AG10803 (cell line): Measurements from ENCODE around the gene MMAB.

Source experiments
- DNase-seq: peaks from one replicate; pipeline ENCODE4 v3.0.0; 2010; ENCODE audit warnings: low read depth
- H3K4me3 ChIP-seq: 2 replicates; pipeline ENCODE4 v1.5.1; 2011; ENCODE audit warnings: mild to moderate bottlenecking, low read length, control low read depth
- TF ChIP-seq, protein P1 (sequence below): conservative IDR thresholded peaks from 2 replicates; pipeline ENCODE4 v1.5.1; 2011; ENCODE audit warnings: mild to moderate bottlenecking, low read length, control low read depth, inconsistent platforms

Gene MMAB

DNA sequence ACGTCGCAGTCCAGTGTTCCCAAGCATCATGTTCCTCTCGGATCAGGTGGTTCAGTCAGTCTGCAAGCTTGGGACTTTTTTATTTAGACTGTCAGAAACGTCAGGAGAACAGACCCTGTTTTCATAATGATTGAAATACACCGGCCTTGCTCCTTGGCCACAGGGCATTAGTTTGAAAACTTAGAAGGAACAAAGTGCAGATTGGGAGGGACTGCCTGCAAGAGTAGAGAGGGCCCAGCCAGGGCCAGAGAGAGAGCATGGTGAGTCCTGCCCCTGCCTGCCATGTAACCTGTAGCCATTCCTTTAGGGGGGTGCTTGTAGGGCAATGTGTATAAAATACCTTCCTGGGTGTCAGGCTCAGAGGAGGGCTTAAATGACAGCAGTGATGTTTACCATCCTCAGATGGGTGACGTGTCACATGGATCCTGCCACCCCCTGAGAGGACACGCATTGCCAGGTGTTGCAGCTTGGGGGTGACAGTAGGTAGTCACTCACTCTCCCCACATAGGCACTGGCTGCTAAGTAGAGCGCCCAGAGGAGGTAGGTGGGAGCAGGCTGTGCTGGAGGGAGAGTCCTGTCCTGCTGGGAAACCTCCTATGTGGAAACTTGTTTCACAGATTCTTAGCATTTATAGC lies 45.7 kb downstream of the MMAB start:
- no peak overlapping the region for H3K4me3 ChIP-seq
- DNase-seq, result no peak
- TF ChIP-seq, protein P1, sequence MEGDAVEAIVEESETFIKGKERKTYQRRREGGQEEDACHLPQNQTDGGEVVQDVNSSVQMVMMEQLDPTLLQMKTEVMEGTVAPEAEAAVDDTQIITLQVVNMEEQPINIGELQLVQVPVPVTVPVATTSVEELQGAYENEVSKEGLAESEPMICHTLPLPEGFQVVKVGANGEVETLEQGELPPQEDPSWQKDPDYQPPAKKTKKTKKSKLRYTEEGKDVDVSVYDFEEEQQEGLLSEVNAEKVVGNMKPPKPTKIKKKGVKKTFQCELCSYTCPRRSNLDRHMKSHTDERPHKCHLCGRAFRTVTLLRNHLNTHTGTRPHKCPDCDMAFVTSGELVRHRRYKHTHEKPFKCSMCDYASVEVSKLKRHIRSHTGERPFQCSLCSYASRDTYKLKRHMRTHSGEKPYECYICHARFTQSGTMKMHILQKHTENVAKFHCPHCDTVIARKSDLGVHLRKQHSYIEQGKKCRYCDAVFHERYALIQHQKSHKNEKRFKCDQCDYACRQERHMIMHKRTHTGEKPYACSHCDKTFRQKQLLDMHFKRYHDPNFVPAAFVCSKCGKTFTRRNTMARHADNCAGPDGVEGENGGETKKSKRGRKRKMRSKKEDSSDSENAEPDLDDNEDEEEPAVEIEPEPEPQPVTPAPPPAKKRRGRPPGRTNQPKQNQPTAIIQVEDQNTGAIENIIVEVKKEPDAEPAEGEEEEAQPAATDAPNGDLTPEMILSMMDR, result no peak

DNA sequence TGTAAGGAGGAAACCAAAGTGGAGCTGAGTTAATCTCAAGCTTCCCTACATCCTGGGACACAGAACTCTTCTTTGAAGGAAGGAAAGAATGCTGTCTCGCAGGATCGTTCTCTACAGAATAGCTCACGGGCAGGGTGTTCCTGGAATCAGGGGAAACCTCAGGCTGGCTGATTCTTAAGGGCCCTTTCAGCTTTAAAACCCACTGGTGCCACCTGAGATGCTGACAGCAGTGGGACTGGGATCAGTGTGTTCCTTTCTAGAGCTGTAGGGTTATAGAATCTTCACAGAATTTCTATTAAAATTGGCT lies 48.1 kb downstream of the MMAB start:
- DNase-seq, result no peak
- TF ChIP-seq, protein P1, result no peak
- H3K4me3 ChIP-seq, result no peak overlapping the region

DNA sequence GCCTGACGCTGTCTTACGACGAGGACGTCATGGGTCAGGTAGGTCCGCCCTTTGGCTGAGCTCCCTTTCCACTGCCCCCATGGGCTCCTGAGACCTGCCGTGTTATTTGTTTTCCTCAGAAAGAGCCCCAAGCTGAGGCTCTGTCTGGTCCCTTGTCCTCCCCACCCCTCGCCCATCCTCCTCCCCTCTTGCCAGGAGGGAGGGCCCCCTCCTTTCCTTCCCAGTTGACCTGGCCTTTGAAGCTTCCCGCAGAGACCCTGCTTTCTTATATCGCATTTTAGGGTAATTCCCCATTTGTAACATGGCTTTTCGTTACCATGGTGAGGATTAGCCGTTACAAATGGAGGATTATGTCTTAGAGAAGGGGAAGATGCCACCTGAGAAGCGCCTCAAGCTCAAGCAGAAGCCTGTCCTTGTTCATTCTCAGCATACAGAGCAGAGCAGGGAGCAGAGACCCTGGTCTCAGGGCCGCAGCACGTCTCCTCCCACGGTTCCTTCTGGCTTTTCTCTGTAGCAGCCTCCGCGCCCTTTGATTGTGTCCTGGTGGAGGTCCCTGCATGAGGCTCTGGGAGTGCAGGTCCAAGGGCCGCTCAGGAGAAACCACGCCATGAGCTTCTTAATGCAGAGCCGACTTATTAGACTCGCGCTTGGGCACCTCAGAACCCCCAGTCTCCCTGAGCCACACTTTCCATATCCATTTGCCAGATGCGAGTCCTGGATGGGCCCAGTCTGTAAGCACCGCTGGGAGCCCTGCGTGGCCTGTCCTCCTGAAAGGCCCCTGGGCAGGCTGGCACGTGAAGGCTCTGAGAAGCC lies 48.6 kb downstream of the MMAB start:
- DNase-seq, result no peak
- TF ChIP-seq, protein P1, result no peak
- no peak overlapping the region for H3K4me3 ChIP-seq

- H3K4me3 ChIP-seq, result no peak overlapping the region
- TF ChIP-seq, protein P1, result no peak
- no peak for DNase-seq
Measured at GRCh38 chr12:109523504-109523903, 49.8 kb downstream of the MMAB start.

DNA sequence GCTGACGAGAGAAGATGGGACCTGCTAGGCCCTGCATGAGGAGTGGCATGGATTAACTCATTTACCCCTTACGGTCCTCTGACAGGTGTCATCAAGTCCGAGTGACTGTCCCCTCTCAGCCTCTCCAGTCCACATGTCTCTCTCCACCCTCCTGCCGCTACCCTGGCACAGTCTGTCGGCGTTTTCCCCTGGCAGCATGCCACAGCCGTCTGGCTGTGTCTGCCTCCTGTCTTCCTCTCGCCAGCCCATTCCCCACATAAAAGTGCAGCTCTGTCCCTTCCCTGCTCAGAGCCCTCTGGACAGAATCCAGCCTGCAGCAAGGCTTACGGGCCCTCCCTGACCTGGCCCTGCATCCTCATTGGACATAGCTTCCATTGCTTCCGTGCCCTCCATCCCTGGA lies 50.2 kb downstream of the MMAB start:
- TF ChIP-seq, protein P1, result no peak
- DNase-seq, result no peak
- H3K4me3 ChIP-seq, result no peak overlapping the region

- DNase-seq, result no peak
- H3K4me3 ChIP-seq, result no peak overlapping the region
Measured at GRCh38 chr12:109521831-109522230, 51.5 kb downstream of the MMAB start.

GRCh38 chr12:109519787-109520186 lies 53.5 kb downstream of the MMAB start:
- TF ChIP-seq, protein P1, result no peak
- H3K4me3 ChIP-seq, result no peak overlapping the region
- DNase-seq, result no peak

More at GRCh38 chr12:109521831-109522230, 51.5 kb downstream of the MMAB start:
- TF ChIP-seq, protein P1, result no peak
